GM12878 (cell line): ENCODE measurements around the gene LYZL1.

Experiments used
- ATF3 ChIP-seq: IDR thresholded peaks from 2 replicates; pipeline ENCODE4 v1.6.1; 2011; ENCODE audit warnings: low read depth, mild to moderate bottlenecking, low read length, moderate library complexity, borderline replicate concordance; ENCODE audit errors: extremely low read depth
- ATF7 ChIP-seq: fragments of 450-650 bp; IDR thresholded peaks from 2 replicates; pipeline ENCODE4 v1.6.1; 2016; ENCODE audit warnings: low read depth, mild to moderate bottlenecking
- CTCF ChIP-seq, 3 experiments: IDR thresholded peaks in 2 of 3; conservative IDR thresholded peaks in 1 of 3; 2 replicates each; pipeline ENCODE4 v1.5.1; 2011; ENCODE audit warnings: low read depth in 3 of 3, low read length in 3 of 3, mild to moderate bottlenecking in 3 of 3, control low read depth in 2 of 3, moderate library complexity in 2 of 3, inconsistent platforms in 1 of 3, mixed read lengths in 1 of 3; ENCODE audit not compliant: control insufficient read depth in 2 of 3, insufficient read depth in 1 of 3; ENCODE audit errors: extremely low read depth in 1 of 3
- EZH2 ChIP-seq: IDR thresholded peaks from 2 replicates; pipeline ENCODE4 v1.6.1; 2012; ENCODE audit warnings: low read depth, mild to moderate bottlenecking, control low read depth, inconsistent platforms, low read length, borderline replicate concordance; ENCODE audit not compliant: control insufficient read depth
- JUND ChIP-seq: IDR thresholded peaks from 2 replicates; pipeline ENCODE4 v1.6.1; 2012; ENCODE audit warnings: low read depth, mild to moderate bottlenecking, low read length, improper control_type of control experiment, moderate library complexity
- MAX ChIP-seq: IDR thresholded peaks from 2 replicates; pipeline ENCODE4 v1.6.1; 2012; ENCODE audit warnings: low read depth, low read length, improper control_type of control experiment
- MXI1 ChIP-seq: fragments of 150-350 bp; IDR thresholded peaks from 2 replicates; pipeline ENCODE4 v1.6.1; 2011; ENCODE audit warnings: low read depth, mild to moderate bottlenecking, inconsistent platforms, low read length, improper control_type of control experiment
- NFIC ChIP-seq: IDR thresholded peaks from 2 replicates; pipeline ENCODE4 v1.6.1; 2012; ENCODE audit warnings: low read depth, mild to moderate bottlenecking, inconsistent platforms, low read length, moderate library complexity
- PBX3 ChIP-seq: IDR thresholded peaks from 2 replicates; pipeline ENCODE4 v1.6.1; 2011; ENCODE audit warnings: mild to moderate bottlenecking, low read depth, low read length, moderate library complexity; ENCODE audit not compliant: insufficient replicate concordance
- POLR2A ChIP-seq: IDR thresholded peaks from 2 replicates; pipeline ENCODE4 v1.6.1; 2011; ENCODE audit warnings: low read depth, mild to moderate bottlenecking, low read length
- RCOR1 ChIP-seq: conservative IDR thresholded peaks from 2 replicates; pipeline ENCODE4 v1.6.1; 2012; ENCODE audit warnings: low read depth, low read length, improper control_type of control experiment
- SKIL ChIP-seq: fragments of 450-650 bp; IDR thresholded peaks from 2 replicates; pipeline ENCODE4 v1.6.1; 2017; ENCODE audit warnings: mild to moderate bottlenecking, low read depth, inconsistent platforms; ENCODE audit not compliant: poor library complexity, severe bottlenecking
- ZNF217 ChIP-seq: fragments of 450-650 bp; IDR thresholded peaks from 2 replicates; pipeline ENCODE4 v1.6.1; 2017; ENCODE audit warnings: antibody characterized with exemption, mild to moderate bottlenecking

DNA sequence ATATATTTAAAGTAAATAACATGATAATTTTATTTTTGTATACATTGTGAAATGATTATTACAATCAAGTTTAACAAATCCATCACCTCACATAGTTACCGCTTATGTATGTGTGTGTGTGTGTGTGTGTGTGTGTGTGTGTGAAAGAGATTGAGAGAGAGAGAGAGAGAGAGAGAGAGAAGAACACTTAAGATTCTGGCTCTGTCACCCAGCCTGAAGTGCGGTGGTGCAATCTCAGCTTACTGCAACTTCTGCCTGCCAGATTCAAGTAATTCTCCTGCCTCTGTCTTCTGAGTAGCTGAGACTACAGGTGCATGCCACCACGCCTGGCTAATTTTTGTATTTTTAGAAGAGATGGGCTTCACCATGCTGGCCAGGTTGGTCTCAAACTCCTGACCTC is 17.8 kb downstream of the LYZL1 start:
- TF ChIP-seq NFIC (no peak), ATF3 (no peak), MXI1 (no peak), JUND (no peak), ZNF217 (no peak), SKIL (no peak), MAX (no peak), EZH2 (no peak), POLR2A (no peak), RCOR1 (no peak), CTCF (IDR thresholded peaks at IDR 0.05 in 2 of 3, conservative IDR thresholded peaks at IDR 0.05 in 1 of 3; ENCODE audit: control insufficient read depth in 2 of 3, extremely low read depth in 1 of 3, insufficient read depth in 1 of 3, low read depth in 3 of 3, low read length in 3 of 3) (no peak), ATF7 (no peak), PBX3 (no peak)
